ENCODE results near the gene HMGCS2.

HMGCS2 gene

GRCh38 chr1:119743776-119744597 is 24.7 kb downstream of the HMGCS2 start:
- no peak overlapping the region for H3K4me3 ChIP-seq (ENCODE audit: low read depth, low read length)
- TF ChIP-seq, protein P1, sequence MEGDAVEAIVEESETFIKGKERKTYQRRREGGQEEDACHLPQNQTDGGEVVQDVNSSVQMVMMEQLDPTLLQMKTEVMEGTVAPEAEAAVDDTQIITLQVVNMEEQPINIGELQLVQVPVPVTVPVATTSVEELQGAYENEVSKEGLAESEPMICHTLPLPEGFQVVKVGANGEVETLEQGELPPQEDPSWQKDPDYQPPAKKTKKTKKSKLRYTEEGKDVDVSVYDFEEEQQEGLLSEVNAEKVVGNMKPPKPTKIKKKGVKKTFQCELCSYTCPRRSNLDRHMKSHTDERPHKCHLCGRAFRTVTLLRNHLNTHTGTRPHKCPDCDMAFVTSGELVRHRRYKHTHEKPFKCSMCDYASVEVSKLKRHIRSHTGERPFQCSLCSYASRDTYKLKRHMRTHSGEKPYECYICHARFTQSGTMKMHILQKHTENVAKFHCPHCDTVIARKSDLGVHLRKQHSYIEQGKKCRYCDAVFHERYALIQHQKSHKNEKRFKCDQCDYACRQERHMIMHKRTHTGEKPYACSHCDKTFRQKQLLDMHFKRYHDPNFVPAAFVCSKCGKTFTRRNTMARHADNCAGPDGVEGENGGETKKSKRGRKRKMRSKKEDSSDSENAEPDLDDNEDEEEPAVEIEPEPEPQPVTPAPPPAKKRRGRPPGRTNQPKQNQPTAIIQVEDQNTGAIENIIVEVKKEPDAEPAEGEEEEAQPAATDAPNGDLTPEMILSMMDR (IDR thresholded peaks at IDR 0.05; ENCODE audit: low read depth, low read length) = peak; percentile 87

DNA sequence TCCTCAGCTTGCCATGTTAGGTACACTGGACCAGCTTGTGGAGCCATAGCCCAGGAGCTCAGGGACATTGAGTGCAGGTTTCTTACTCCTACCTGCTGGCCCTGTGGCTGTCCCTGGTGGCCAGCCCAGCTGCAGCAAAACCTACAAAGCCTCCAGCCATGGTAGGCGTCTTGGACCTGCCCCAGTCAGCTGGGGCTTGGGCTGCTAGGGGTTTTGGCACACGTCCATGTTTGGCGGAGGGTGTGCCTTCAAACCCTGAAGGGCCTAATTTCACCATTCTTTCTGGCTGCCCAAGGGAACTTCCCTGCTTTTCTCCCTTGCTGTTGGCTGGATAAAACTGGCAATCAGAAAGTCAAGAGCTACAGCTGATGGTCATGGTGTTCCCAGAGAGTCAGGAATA is 25.4 kb downstream of the HMGCS2 start:
- no peak overlapping the region for H3K4me3 ChIP-seq (ENCODE audit: low read depth, low read length)
- TF ChIP-seq, protein P1 (IDR thresholded peaks at IDR 0.05; ENCODE audit: low read depth, low read length) = no peak

GRCh38 chr1:119742677-119743076 is 26.0 kb downstream of the HMGCS2 start:
- no peak overlapping the region for H3K4me3 ChIP-seq (ENCODE audit: low read depth, low read length)
- TF ChIP-seq, protein P1 (IDR thresholded peaks at IDR 0.05; ENCODE audit: low read depth, low read length) = no peak

DNA sequence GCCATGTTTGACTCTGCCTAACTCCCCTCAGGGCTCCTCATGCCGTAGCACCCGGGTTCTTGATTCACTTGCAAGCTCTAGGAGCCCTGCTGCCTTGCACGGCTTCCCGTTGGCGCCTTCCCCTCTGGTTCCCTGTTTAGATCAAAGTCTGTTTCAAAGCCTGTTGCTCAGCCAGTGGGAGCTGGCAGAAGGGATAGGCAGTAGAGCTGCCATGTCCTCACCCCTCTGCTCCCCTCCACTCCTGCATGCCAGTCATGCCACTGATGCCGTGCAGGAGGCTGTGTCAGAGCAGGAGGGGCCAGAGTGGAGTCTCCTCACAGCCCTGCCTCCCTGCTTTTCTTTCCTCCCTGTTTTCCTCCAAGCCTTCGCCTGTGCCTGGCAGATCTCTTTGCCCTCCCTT is 26.5 kb downstream of the HMGCS2 start:
- no peak overlapping the region for H3K4me3 ChIP-seq (ENCODE audit: low read depth, low read length)
- TF ChIP-seq, protein P1 (IDR thresholded peaks at IDR 0.05; ENCODE audit: low read depth, low read length) = no peak

GRCh38 chr1:119740896-119741780 is 27.6 kb downstream of the HMGCS2 start:
- no peak overlapping the region for H3K4me3 ChIP-seq (ENCODE audit: low read depth, low read length)
- TF ChIP-seq, protein P1 (IDR thresholded peaks at IDR 0.05; ENCODE audit: low read depth, low read length) = no peak

DNA sequence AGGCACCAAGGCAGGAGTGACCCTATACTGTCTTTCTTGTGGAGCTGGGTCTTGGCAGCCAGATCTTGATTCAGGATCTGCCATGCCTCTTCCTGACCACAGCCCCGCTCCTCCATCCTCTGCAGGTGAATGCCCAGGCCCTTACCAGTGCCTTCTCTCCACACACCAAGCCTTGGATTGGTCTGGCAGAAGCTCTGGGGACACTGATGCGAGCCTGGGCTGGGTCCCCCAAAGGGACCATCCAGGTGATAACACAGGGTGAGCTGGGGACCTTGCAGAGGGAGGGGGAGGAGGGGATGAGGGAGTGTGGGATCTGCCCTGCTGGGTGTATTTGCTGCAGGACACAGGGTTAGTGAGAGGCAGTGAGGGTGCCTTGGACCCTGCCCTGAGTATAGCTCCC is 28.4 kb downstream of the HMGCS2 start:
- TF ChIP-seq, protein P1 (IDR thresholded peaks at IDR 0.05; ENCODE audit: low read depth, low read length) = no peak

DNA sequence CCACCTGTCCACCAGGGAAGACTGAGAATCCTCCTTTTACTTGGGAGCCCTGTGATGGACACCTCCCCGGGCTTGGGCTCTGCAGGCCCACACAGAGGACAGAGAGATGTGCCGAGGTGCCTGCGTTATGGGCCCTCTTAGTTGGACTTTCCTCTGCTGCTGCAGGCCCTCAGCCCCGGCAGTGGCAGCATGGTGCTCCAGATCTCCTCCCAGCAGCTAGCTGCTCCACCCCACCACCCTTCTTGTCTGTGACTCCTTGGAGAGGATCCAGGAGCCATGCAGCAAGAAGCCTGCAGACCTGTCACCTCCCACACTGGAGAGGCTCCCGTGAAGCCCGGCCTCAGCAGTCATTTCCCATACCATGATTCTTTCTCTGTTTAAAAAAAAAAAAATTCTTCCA is 29.6 kb downstream of the HMGCS2 start:
- TF ChIP-seq, protein P1 (IDR thresholded peaks at IDR 0.05; ENCODE audit: low read depth, low read length) = no peak
- no peak overlapping the region for H3K4me3 ChIP-seq (ENCODE audit: low read depth, low read length)

More for the DNA sequence above, 28.4 kb downstream of the HMGCS2 start:
- no peak overlapping the region for H3K4me3 ChIP-seq (ENCODE audit: low read depth, low read length)
